GM18502 (cell line): ENCODE data around the gene STK32B.
"Not testable (repeated sequence)": the region's sequence is repeated elsewhere in the genome, so short reads cannot be mapped to it uniquely, and the experiment has no call there.

Experiments used
- ATAC-seq: cut with Tn5 transposase; IDR thresholded peaks from one replicate; pipeline ENCODE4 v1.9.1; 2021; ENCODE audit warnings: mild to moderate bottlenecking; ENCODE audit not compliant: unreplicated experiment, poor library complexity

STK32B gene

GRCh38 chr4:5051278-5052203 is at the start of gene STK32B:
TSS of gene STK32B (plus strand) at chr4:5051480.
- peak; percentile 64 for ATAC-seq

GRCh38 chr4:5001641-5002040 is 49.6 kb upstream of the STK32B start:
- ATAC-seq: not testable (repeated sequence)

- ATAC-seq: no peak
Observed at GRCh38 chr4:5003372-5003857, 47.9 kb upstream of the STK32B start.

GRCh38 chr4:5003918-5004317 is 47.4 kb upstream of the STK32B start:
- ATAC-seq: no peak

- no peak for ATAC-seq
Observed at GRCh38 chr4:5004496-5004895, 46.8 kb upstream of the STK32B start.

GRCh38 chr4:5006932-5007331 is 44.3 kb upstream of the STK32B start:
- not testable (repeated sequence) for ATAC-seq

- no peak for ATAC-seq
Observed at GRCh38 chr4:5009796-5010195, 41.5 kb upstream of the STK32B start.

GRCh38 chr4:5010984-5011383 is 40.3 kb upstream of the STK32B start:
- ATAC-seq: no peak

- no peak for ATAC-seq
Observed at GRCh38 chr4:5012244-5012898, 38.9 kb upstream of the STK32B start.

- ATAC-seq: no peak
Observed at GRCh38 chr4:5012958-5013357, 38.3 kb upstream of the STK32B start.

- no peak for ATAC-seq
Observed at GRCh38 chr4:5014007-5014682, 37.1 kb upstream of the STK32B start.

GRCh38 chr4:5018096-5018495 is 33.2 kb upstream of the STK32B start:
- ATAC-seq: no peak

GRCh38 chr4:5018603-5019002 is 32.7 kb upstream of the STK32B start:
- no peak for ATAC-seq

- no peak for ATAC-seq
Observed at GRCh38 chr4:5019274-5019673, 32.0 kb upstream of the STK32B start, which contains the start of gene CYTL1. TSS of gene CYTL1 (minus strand) at chr4:5019458. CDS start at chr4:5019445, 13 bp downstream.

- ATAC-seq: no peak
Observed at GRCh38 chr4:5019796-5020195, 31.5 kb upstream of the STK32B start.

GRCh38 chr4:5020341-5020740 is 30.9 kb upstream of the STK32B start:
- ATAC-seq: no peak

GRCh38 chr4:5021546-5021945 is 29.7 kb upstream of the STK32B start:
- ATAC-seq: no peak

GRCh38 chr4:5024673-5025072 is 26.6 kb upstream of the STK32B start:
- no peak for ATAC-seq

- no peak for ATAC-seq
Observed at GRCh38 chr4:5026371-5026770, 24.9 kb upstream of the STK32B start.

- ATAC-seq: no peak
Observed at GRCh38 chr4:5027346-5027745, 23.9 kb upstream of the STK32B start.

- ATAC-seq: no peak
Observed at GRCh38 chr4:5028480-5028879, 22.8 kb upstream of the STK32B start.
